ENCODE data around the gene FGFRL1.

Gene FGFRL1

GRCh38 chr4:1011022-1011665, at the start of gene FGFRL1:
Gene FGFRL1, plus strand, starts transcription at chr4:1011626. Its CDS starts 860 bp downstream, at chr4:1012486.
- no peak for DNase-seq

- no peak for DNase-seq
Measured at GRCh38 chr4:962231-963208, 48.9 kb upstream of the FGFRL1 start.

GRCh38 chr4:963276-964225, 47.9 kb upstream of the FGFRL1 start:
- DNase-seq, result no peak

GRCh38 chr4:964346-965025, 46.9 kb upstream of the FGFRL1 start:
- DNase-seq, result no peak

- DNase-seq, result no peak
Measured at GRCh38 chr4:965048-965765, 46.2 kb upstream of the FGFRL1 start.

GRCh38 chr4:965766-966134, 45.7 kb upstream of the FGFRL1 start:
- no peak for DNase-seq

- no peak for DNase-seq
Measured at GRCh38 chr4:966266-967112, 44.9 kb upstream of the FGFRL1 start.

GRCh38 chr4:967113-968104, 44.0 kb upstream of the FGFRL1 start:
- no peak for DNase-seq

GRCh38 chr4:968221-968620, 43.2 kb upstream of the FGFRL1 start:
- no peak for DNase-seq

GRCh38 chr4:968621-969394, 42.6 kb upstream of the FGFRL1 start:
- DNase-seq, result no peak

- no peak for DNase-seq
Measured at GRCh38 chr4:970046-970745, 41.2 kb upstream of the FGFRL1 start.

- no peak for DNase-seq
Measured at GRCh38 chr4:970854-971520, 40.4 kb upstream of the FGFRL1 start.

- no peak for DNase-seq
Measured at GRCh38 chr4:971666-972500, 39.5 kb upstream of the FGFRL1 start.

GRCh38 chr4:972651-973424, 38.6 kb upstream of the FGFRL1 start:
- DNase-seq, result no peak

All from DMS79 treated with DMSO at 0.1 percent for 48 hours (cell line).